ENCODE data around the gene CHP2.
A peak's percentile ranks its signal among the peaks of the same experiment; 100 is the strongest.
"Not testable (repeated sequence)": the region's sequence is repeated elsewhere in the genome, so short reads cannot be mapped to it uniquely, and the experiment has no call there.

The CHP2 gene

GRCh38 chr16:23745263-23745662 lies 9.6 kb upstream of the CHP2 start:
- DNase-seq (ENCODE audit: low read depth), result no peak

DNA sequence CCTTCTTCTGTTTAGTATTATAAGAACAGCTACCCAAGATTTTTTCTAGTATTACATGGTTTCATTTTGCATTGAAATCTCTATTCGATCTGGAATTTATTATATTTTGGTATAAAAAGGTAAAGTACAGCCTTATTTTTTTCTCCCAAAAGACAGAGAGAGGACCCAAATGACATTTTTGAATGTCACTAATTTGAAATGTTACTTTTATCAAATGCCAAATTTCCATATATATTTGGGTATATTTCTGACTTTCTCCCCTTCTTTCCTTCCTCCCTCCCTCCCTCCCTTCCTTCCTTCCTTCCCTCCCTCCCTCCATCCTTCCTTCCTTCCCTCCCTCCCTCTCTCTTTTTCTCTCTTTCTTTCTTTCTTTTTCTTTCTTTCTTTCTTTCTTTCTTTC lies 6.2 kb upstream of the CHP2 start:
- no peak for DNase-seq (ENCODE audit: low read depth)

DNA sequence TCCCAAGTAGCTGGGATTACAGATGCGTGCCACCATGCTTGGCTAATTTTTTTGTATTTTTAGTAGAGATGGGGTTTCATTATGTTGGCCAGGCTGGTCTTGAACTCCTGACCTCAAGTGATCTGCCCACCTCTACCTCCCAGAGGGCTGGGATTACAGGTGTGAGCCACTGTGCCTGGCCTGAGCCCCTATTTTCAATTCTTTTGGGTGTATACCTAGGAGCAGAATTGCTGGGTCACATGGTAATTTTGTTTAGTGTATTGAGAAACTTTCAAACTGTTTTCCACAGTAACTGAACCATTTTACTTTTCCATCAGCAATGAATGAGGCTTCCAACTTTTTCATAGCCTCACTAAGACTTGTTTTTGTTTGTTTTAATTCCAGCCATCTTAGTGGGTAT lies 3.8 kb upstream of the CHP2 start:
- DNase-seq (ENCODE audit: low read depth), result not testable (repeated sequence)

DNA sequence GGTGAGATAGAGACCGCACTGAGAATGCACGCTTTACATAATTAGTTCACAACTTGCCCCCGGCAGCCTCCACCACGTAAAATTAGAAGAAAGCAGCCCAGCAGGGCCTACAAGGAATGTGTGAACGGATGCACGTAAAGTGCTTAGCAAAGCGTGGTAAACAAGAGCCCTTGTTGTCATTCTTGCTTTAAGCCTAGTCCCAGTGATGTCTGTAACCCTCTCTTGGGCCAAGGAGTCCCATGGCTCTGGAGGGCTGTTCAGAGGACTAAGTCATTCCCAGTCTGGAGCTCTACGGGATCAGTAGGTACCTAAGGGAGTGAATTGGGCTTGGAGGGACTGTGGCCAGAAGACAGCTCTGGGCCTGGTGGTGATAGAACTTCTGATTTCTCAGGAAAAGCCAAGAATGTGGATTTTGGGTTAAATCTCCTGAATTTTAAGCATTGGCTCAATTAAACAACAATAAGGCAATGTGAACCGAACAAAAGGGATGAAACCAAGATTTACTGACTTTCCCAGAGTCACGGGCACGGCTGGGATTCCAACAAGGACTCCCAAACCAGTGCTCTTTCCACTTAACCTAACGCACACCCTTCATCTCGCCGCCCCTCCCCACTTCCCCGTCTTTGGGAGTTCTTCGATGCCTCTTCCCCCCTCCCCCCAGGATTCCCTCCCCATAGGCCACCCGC lies 775 bp upstream of the CHP2 start:
- DNase-seq (ENCODE audit: low read depth), result no peak

DNA sequence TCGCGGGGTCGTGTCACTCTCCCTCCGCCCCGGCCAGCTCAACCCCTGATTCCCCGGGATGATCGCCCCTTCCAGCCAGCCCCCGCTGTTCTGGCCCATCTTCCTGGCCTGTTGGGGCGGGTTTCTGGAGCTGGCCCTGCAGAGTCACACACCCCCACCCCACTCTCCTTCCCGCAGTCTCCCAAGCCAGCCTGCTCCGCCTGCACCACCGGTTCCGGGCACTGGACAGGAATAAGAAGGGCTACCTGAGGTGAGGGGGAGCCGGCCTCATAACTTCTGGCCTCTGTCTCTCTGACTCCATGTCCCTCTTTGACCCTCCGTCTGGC lies 621 bp downstream of the CHP2 start:
- no peak for DNase-seq (ENCODE audit: low read depth)

- no peak for DNase-seq (ENCODE audit: low read depth)
These were observed 2.3 kb downstream of the CHP2 start for GRCh38 chr16:23757116-23757515.

- DNase-seq (ENCODE audit: low read depth), result no peak
These were observed 3.3 kb downstream of the CHP2 start for GRCh38 chr16:23757937-23758619.

DNA sequence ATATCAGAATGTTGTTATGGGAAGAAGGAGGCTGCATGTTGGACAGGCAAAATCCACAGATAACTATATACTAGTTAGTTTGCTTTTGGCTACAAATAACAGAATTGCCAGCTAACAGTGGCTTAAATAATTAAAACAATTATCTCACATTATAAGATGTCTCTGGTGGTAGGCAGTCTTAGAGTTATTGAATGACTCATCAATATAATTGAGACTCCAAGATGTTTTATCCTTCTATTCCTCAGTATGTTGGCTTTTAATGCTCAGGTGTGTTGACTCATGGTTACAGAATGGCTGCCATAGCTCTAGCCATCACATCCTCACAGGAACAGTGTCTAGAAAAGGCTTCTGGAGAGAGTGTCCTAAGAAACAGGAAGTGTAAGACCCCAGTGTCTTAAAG lies 11.1 kb downstream of the CHP2 start:
- no peak for DNase-seq (ENCODE audit: low read depth)

- DNase-seq (ENCODE audit: low read depth), result no peak
These were observed 13.8 kb downstream of the CHP2 start for GRCh38 chr16:23768581-23768980.

DNA sequence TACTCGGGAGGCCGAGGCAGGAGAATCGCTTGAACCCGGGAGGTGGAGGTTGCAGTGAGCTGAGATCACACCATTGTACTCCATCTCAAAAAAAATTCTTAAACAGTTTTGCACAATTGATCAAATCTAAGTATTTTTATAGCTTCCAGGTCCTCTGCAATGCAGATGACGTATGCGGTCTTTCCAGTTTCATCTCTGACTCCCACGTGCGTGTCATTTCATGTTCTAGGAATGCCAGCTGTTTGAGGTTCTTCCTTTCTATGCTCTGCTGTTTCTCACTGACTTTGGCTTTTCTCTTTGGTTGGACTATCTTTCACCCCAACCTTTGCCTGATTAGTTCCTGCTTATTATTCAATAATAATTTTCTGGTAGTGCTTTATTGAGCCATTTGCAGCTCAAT lies 16.2 kb downstream of the CHP2 start:
- no peak for DNase-seq (ENCODE audit: low read depth)

DNA sequence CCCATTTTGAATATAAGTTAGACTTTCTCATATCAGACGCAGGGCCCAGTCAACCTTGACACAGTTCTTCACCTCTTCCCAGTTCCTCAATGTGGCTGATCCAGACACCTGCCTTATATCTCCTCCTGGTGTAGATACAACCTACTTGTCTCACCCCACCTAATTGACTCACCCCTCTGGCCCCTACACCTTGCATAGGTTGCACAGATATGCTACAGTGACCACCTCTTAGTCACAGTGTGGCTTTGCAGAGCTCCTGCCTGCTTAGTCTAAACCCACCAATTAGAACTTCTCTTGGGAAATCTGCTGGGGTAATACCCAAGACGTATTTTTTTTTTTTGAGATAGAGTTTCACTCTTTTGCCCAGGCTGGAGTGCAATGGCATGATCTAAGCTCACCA lies 16.8 kb downstream of the CHP2 start:
- DNase-seq (ENCODE audit: low read depth), result no peak

GRCh38 chr16:23773339-23773738 lies 18.5 kb downstream of the CHP2 start:
- no peak for DNase-seq (ENCODE audit: low read depth)

- no peak for DNase-seq (ENCODE audit: low read depth)
These were observed 26.4 kb downstream of the CHP2 start for GRCh38 chr16:23781176-23781575.

DNA sequence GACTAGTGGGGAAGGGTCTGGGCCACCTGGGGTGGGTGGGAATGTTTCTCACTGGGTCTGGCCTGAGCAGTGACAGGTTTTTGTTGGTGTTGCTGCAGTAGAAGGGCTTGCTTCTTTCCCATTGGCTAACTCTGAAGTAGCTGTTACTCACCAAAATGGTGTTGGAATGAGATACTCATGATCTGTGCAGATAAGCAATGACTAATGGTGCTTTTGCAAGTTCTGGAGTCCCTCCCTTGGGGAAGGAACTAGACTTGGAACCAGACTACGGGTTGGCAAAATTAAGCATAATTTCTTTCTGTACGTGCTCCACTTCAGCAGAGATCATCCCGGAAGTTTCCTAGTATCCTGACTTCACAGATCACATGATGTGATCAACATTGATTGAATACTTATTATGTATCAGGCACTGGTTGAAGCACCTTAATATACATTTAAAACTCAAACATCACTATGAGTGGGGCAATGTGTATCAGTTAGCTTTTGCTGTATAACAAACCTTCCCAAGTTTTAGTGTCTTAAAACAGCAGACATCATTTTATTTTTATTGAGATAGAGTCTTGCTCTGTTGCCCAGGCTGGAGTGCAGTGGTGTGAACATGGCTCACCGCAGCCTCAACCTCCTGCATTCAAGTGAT lies 30.1 kb downstream of the CHP2 start:
- peak; percentile 3 for DNase-seq (ENCODE audit: low read depth)

DNA sequence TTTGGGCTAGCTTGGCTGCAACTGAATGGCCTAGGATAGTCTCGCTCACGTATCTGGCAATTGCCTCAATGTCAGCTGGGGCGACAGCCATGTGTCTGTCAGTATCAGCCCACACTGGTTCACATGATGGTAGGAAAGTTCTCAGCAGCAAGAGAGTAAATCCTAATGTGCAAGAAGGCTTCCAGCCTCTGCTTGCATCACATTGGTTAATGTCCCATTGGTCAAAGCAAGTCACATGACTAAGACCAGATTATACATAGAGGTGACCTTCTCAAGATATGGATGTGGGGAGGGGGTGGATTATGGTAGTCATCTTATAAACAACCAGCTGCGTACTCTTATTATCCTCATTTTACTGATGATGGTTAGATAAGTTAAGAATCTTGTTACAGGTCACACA lies 31.0 kb downstream of the CHP2 start:
- no peak for DNase-seq (ENCODE audit: low read depth)

- no peak for DNase-seq (ENCODE audit: low read depth)
These were observed 32.2 kb downstream of the CHP2 start for GRCh38 chr16:23786964-23787561.

- no peak for DNase-seq (ENCODE audit: low read depth)
These were observed 33.9 kb downstream of the CHP2 start for GRCh38 chr16:23788685-23789084.

- DNase-seq (ENCODE audit: low read depth), result no peak
These were observed 40.6 kb downstream of the CHP2 start for GRCh38 chr16:23795378-23795777.

DNA sequence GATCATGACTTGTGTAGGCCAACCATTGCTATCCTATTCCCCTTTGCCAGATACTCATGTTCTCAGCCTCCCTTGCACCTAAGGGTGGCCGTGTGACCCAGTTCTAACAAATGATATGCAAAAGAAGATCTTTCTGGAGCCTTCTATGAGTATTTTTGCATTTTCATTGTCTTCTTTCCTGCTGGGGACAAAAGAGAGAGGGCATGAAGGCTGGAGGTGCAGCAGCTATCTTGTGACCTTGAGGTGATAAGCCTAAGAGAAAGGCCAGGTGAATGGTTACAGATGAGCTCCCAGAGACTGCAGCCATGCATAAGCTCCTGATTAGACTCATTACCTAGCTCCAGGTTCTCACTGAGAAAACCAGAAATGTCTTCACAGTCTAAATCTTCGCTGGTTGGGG lies 42.1 kb downstream of the CHP2 start:
- DNase-seq (ENCODE audit: low read depth), result no peak

- peak; percentile 4 for DNase-seq (ENCODE audit: low read depth)
These were observed 46.6 kb downstream of the CHP2 start for GRCh38 chr16:23801378-23801777.

- no peak for DNase-seq (ENCODE audit: low read depth)
These were observed 48.0 kb downstream of the CHP2 start for GRCh38 chr16:23802776-23803175.

GRCh38 chr16:23803591-23804123 lies 48.8 kb downstream of the CHP2 start:
- no peak for DNase-seq (ENCODE audit: low read depth)

- DNase-seq (ENCODE audit: low read depth), result no peak
These were observed 52.2 kb downstream of the CHP2 start for GRCh38 chr16:23807028-23807427.
